Lung (tissue), 12 donors: ENCODE results near the gene FHOD3. TPM values are rescaled to one million over a fixed set of nuclear protein-coding genes. Genes with fewer than 3 reads are reported as not detected.

ENCODE experiments used
- ATAC-seq: fragments of 200-7000 bp; cut with Tn5 transposase; one replicate; pipeline ENCODE4 v1.9.1; 2020; ENCODE audit warnings: moderate number of reproducible peaks; ENCODE audit not compliant: insufficient read depth, low FRiP score
- DNase-seq, 3 donors: peaks; one replicate each; pipeline ENCODE4 v3.0.0-alpha.2; 2013 to 2017
- H3K27ac ChIP-seq, 2 donors: one replicate each; pipeline ENCODE4 v1.5.1; 2013; ENCODE audit warnings: mild to moderate bottlenecking in 2 of 2, moderate library complexity in 2 of 2, control low read depth in 1 of 2, inconsistent platforms in 1 of 2, low read depth in 1 of 2, low read length in 1 of 2
- H3K27me3 ChIP-seq, 3 donors: one replicate each; pipeline ENCODE4 v1.5.1; 2013; ENCODE audit warnings: low read length in 2 of 3; ENCODE audit not compliant: control insufficient read depth in 3 of 3, insufficient read depth in 3 of 3
- H3K36me3 ChIP-seq, 4 donors: one replicate each; pipeline ENCODE4 v1.5.1; 2013; ENCODE audit warnings: low read length in 4 of 4, mild to moderate bottlenecking in 1 of 4, moderate library complexity in 1 of 4; ENCODE audit not compliant: control insufficient read depth in 4 of 4, insufficient read depth in 4 of 4
- H3K4me1 ChIP-seq, 5 donors: one replicate each; pipeline ENCODE4 v1.5.1; 2013; ENCODE audit warnings: low read length in 5 of 5, mild to moderate bottlenecking in 2 of 5, moderate library complexity in 1 of 5; ENCODE audit not compliant: control insufficient read depth in 5 of 5, insufficient read depth in 5 of 5
- H3K4me3 ChIP-seq: one replicate; pipeline ENCODE4 v1.5.1; 2013; ENCODE audit warnings: mild to moderate bottlenecking, control low read depth, moderate library complexity
- H3K9ac ChIP-seq, 2 donors: one replicate each; pipeline ENCODE4 v1.5.1; 2013; ENCODE audit warnings: low read length in 2 of 2, control low read depth in 1 of 2; ENCODE audit not compliant: insufficient read depth in 1 of 2
- H3K9me3 ChIP-seq, 4 donors: one replicate each; pipeline ENCODE4 v1.5.1; 2013; ENCODE audit warnings: low read length in 3 of 4, mild to moderate bottlenecking in 1 of 4, moderate library complexity in 1 of 4; ENCODE audit not compliant: control insufficient read depth in 4 of 4, insufficient read depth in 3 of 4
- CTCF ChIP-seq: IDR thresholded peaks from 2 replicates; pipeline ENCODE4 v1.5.1; 2012; ENCODE audit warnings: mild to moderate bottlenecking; ENCODE audit errors: control extremely low read depth, extremely low read depth
- WGBS, 2 donors: extraction: QIAGEN DNeasy Blood & Tissue Kit; methylation state at CpG; one replicate each; pipeline ENCODE4 v1.1.7; 2013; 5-methylcytosine and 5-hydroxymethylcytosine counted together
- polyA plus RNA-seq, 2 donors: library from polyadenylated mRNA; stranded (reverse); fragments of 200-250 nt; gene quantifications; one replicate each; pipeline ENCODE4 v1.2.1, GENCODE V29; 2013
- total RNA-seq, 2 donors: library from RNA; depleted of rRNA in 1 of 2; stranded (reverse); fragments of >200 nt in 1 of 2; gene quantifications; one replicate each; pipeline ENCODE4 v1.2.1, GENCODE V29; 2014 to 2021
- donor health status: control.
- donor health status: control.
- donor health status: Bipolar disorder and iron deficiency.
- donor health status: healthy.
- donor health status: DM: yes; HTN: yes; CAD: no.

FHOD3 gene
- total and polyA plus RNA-seq, 4 donors = 1.0 to 7.4 (median 2.9) TPM

GRCh38 chr18:36401462-36401861 lies 103.9 kb downstream of the FHOD3 start:
- DNase-seq = no peak
- Histone ChIP-seq H3K9ac (no peak overlapping the region), H3K27me3 (no peaks in the 10 kb centered on the region), H3K36me3 (no peaks in the 10 kb centered on the region), H3K9me3 (peaks cover 0 to 2% (median 0%) of the 10 kb centered on the region in 4 donors), H3K4me1 (peaks cover 0 to 5% (median 0%) of the 10 kb centered on the region in 5 donors), H3K4me3 (no peak overlapping the region), H3K27ac (peak overlapping the region in 1 of 2 donors; percentile 22)
- no peak for TF ChIP-seq CTCF
- 89 to 94% methylated on average over 2 of the region's 2 CpGs for WGBS, 2 donors
- ATAC-seq = no peak

GRCh38 chr18:36402765-36403396 lies 105.4 kb downstream of the FHOD3 start:
- peaks cover 0 to 2% (median 0%) of the 10 kb centered on the region in 4 donors for H3K9me3 ChIP-seq
- no peak overlapping the region for H3K9ac ChIP-seq
- peak overlapping the region in 1 of 2 donors; percentile 47 for H3K27ac ChIP-seq
- no peaks in the 10 kb centered on the region for H3K36me3 ChIP-seq
- no peaks in the 10 kb centered on the region for H3K27me3 ChIP-seq
- no peak for TF ChIP-seq CTCF
- peak in 2 of 3 donors; percentile 44 to 76 for DNase-seq
- H3K4me3 ChIP-seq = no peak overlapping the region
- no peak for ATAC-seq
- 74 to 81% methylated on average over 8 of the region's 8 CpGs for WGBS, 2 donors
- H3K4me1 ChIP-seq = peaks cover 0 to 5% (median 0%) of the 10 kb centered on the region in 5 donors

- Histone ChIP-seq H3K9me3 (peaks cover 0 to 1% (median 0%) of the 10 kb centered on the region in 4 donors), H3K27me3 (no peaks in the 10 kb centered on the region), H3K4me1 (no peaks in the 10 kb centered on the region), H3K36me3 (no peaks in the 10 kb centered on the region), H3K9ac (no peak overlapping the region), H3K27ac (peak overlapping the region in 1 of 2 donors; percentile 63), H3K4me3 (no peak overlapping the region)
- TF ChIP-seq CTCF = no peak
- DNase-seq (no peak), ATAC-seq (no peak)
- 91 to 96% methylated on average over 6 of the region's 6 CpGs for WGBS, 2 donors
These were observed 106.6 kb downstream of the FHOD3 start for GRCh38 chr18:36403896-36404820.
